T-helper 2 cell treated with Interferon-gamma antibody and Interleukin-4, amounts not matched to agents 5 μg/mL and 100 μg/mL, for 36 hours (primary cell): ENCODE data around the gene HERC4.
A peak's percentile ranks its signal among the peaks of the same experiment; 100 is the strongest.

Experiments
- DNase-seq: peaks from one replicate; pipeline ENCODE4 v3.0.0; 2021; ENCODE audit warnings: low spot score
- H3K27ac Mint-ChIP-seq: one replicate; pipeline ENCODE4 v1.8.0; 2021; ENCODE audit warnings: mild to moderate bottlenecking, mixed read lengths
- H3K27me3 Mint-ChIP-seq: one replicate; pipeline ENCODE4 v1.8.0; 2021; ENCODE audit warnings: low read depth, mixed read lengths
- H3K36me3 Mint-ChIP-seq: one replicate; pipeline ENCODE4 v1.8.0; 2021; ENCODE audit warnings: low read depth, mixed read lengths
- H3K4me1 Mint-ChIP-seq: one replicate; pipeline ENCODE4 v1.8.0; 2021; ENCODE audit warnings: low read depth, mixed read lengths
- H3K4me3 Mint-ChIP-seq: one replicate; pipeline ENCODE4 v1.8.0; 2022; ENCODE audit warnings: mild to moderate bottlenecking, moderate library complexity, mixed read lengths
- H3K9me3 Mint-ChIP-seq: one replicate; pipeline ENCODE4 v1.8.0; 2021; ENCODE audit warnings: mixed read lengths

Gene HERC4

DNA sequence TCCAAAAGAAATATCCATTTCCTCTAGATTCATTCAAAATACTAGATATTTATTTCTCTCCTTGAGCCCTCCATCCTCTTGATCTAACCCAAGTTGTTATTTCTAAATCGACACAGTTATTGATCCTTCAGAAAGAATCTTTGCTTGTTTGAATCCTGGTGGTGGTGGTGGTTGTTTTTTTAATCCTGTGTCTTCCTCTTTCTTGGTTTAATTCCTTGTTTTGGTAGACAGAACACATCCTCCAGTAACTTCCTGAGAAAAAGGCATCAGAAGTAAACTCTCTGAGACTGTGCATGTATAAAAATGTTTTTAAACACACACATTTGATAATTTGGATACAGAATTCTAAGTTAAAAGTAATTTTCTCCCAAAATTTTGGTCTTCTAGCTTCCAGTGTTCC, 140.7 kb downstream of the HERC4 start:
- DNase-seq, result no peak
- no peak overlapping the region for H3K4me3 Mint-ChIP-seq
- no peak overlapping the region for H3K27ac Mint-ChIP-seq
- peaks cover 29% of the 10 kb centered on the region for H3K36me3 Mint-ChIP-seq
- H3K4me1 Mint-ChIP-seq, result peaks cover 2% of the 10 kb centered on the region
- H3K9me3 Mint-ChIP-seq, result no peaks in the 10 kb centered on the region
- H3K27me3 Mint-ChIP-seq, result no peaks in the 10 kb centered on the region

DNA sequence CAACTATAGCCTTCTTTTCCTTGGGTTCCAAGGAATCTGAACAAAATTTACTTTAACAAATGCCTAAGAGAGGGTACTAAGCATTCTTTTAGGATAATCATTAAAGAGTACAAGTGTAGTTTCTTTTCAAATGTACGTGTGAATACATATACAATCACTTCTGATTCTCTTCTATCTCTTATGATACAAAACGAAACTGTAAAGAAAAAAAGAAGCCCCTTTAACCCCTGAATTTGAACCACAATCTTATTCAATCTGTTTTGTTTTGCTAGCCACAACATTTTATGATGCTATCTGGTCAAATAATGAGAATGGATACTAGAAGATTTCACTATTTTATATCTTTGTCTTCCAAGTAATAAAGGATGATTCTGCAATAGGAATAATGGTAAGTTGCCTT, 141.9 kb downstream of the HERC4 start:
- no peaks in the 10 kb centered on the region for H3K27me3 Mint-ChIP-seq
- H3K4me3 Mint-ChIP-seq, result no peak overlapping the region
- no peak overlapping the region for H3K27ac Mint-ChIP-seq
- DNase-seq, result no peak
- H3K9me3 Mint-ChIP-seq, result no peaks in the 10 kb centered on the region
- H3K4me1 Mint-ChIP-seq, result no peaks in the 10 kb centered on the region
- peaks cover 27% of the 10 kb centered on the region for H3K36me3 Mint-ChIP-seq

- H3K36me3 Mint-ChIP-seq, result peaks cover 24% of the 10 kb centered on the region
- DNase-seq, result no peak
- no peak overlapping the region for H3K4me3 Mint-ChIP-seq
- no peak overlapping the region for H3K27ac Mint-ChIP-seq
- no peaks in the 10 kb centered on the region for H3K4me1 Mint-ChIP-seq
- H3K9me3 Mint-ChIP-seq, result no peaks in the 10 kb centered on the region
- H3K27me3 Mint-ChIP-seq, result no peaks in the 10 kb centered on the region
Measured at GRCh38 chr10:67926951-67927350, 148.1 kb downstream of the HERC4 start.

GRCh38 chr10:67925449-67926005, 149.6 kb downstream of the HERC4 start:
- DNase-seq, result no peak
- Mint-ChIP-seq H3K27me3 (no peaks in the 10 kb centered on the region), H3K36me3 (peaks cover 16% of the 10 kb centered on the region), H3K4me1 (no peaks in the 10 kb centered on the region), H3K27ac (no peak overlapping the region), H3K9me3 (no peaks in the 10 kb centered on the region), H3K4me3 (no peak overlapping the region)

- Mint-ChIP-seq H3K4me1 (no peaks in the 10 kb centered on the region), H3K36me3 (peaks cover 23% of the 10 kb centered on the region)
Measured at GRCh38 chr10:67924136-67924535, 150.9 kb downstream of the HERC4 start.

GRCh38 chr10:67923551-67923950, 151.5 kb downstream of the HERC4 start:
- Mint-ChIP-seq H3K36me3 (peaks cover 24% of the 10 kb centered on the region), H3K9me3 (no peaks in the 10 kb centered on the region), H3K4me3 (no peak overlapping the region), H3K4me1 (no peaks in the 10 kb centered on the region), H3K27me3 (no peaks in the 10 kb centered on the region), H3K27ac (no peak overlapping the region)
- DNase-seq, result no peak

More at GRCh38 chr10:67924136-67924535, 150.9 kb downstream of the HERC4 start:
- Mint-ChIP-seq H3K27me3 (no peaks in the 10 kb centered on the region), H3K4me3 (no peak overlapping the region), H3K27ac (no peak overlapping the region), H3K9me3 (no peaks in the 10 kb centered on the region)
- no peak for DNase-seq

DNA sequence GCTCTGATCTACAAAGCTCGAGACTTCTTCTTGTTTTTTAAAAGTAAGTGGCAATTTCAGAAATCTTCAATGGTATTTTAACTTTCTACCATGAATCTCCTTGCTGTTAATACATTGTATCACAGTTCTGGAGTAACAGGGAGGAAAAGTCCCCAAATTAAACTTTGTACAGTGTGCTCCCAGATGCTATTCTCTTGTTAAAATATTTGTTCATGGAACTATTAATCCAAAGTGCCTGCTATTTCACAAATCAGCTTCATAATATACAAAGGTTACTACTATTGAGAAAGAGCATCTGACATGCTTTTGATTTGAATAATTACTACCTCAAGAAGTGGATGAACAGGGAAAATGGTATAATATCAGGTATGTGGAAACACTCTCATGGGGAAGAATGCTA, 154.0 kb downstream of the HERC4 start:
- Mint-ChIP-seq H3K36me3 (peaks cover 33% of the 10 kb centered on the region), H3K27ac (no peak overlapping the region), H3K4me1 (peaks cover 2% of the 10 kb centered on the region), H3K4me3 (no peak overlapping the region), H3K27me3 (no peaks in the 10 kb centered on the region), H3K9me3 (no peaks in the 10 kb centered on the region)
- no peak for DNase-seq

- Mint-ChIP-seq H3K4me3 (no peak overlapping the region), H3K27ac (no peak overlapping the region), H3K36me3 (peaks cover 40% of the 10 kb centered on the region), H3K9me3 (no peaks in the 10 kb centered on the region), H3K27me3 (no peaks in the 10 kb centered on the region), H3K4me1 (peaks cover 4% of the 10 kb centered on the region)
- no peak for DNase-seq
Measured at GRCh38 chr10:67917679-67918078, 157.4 kb downstream of the HERC4 start.

GRCh38 chr10:67917169-67917568, 157.9 kb downstream of the HERC4 start:
- H3K9me3 Mint-ChIP-seq, result no peaks in the 10 kb centered on the region
- peaks cover 44% of the 10 kb centered on the region for H3K36me3 Mint-ChIP-seq
- H3K27me3 Mint-ChIP-seq, result no peaks in the 10 kb centered on the region
- peaks cover 4% of the 10 kb centered on the region for H3K4me1 Mint-ChIP-seq
- no peak overlapping the region for H3K4me3 Mint-ChIP-seq
- DNase-seq, result no peak
- no peak overlapping the region for H3K27ac Mint-ChIP-seq

- Mint-ChIP-seq H3K27me3 (no peaks in the 10 kb centered on the region), H3K36me3 (peaks cover 50% of the 10 kb centered on the region), H3K9me3 (no peaks in the 10 kb centered on the region), H3K4me3 (no peak overlapping the region), H3K27ac (peak overlapping the region; percentile 41), H3K4me1 (peaks cover 4% of the 10 kb centered on the region)
- no peak for DNase-seq
Measured at GRCh38 chr10:67914777-67915340, 160.2 kb downstream of the HERC4 start.

- no peak overlapping the region for H3K27ac Mint-ChIP-seq
- no peak overlapping the region for H3K4me3 Mint-ChIP-seq
- no peaks in the 10 kb centered on the region for H3K9me3 Mint-ChIP-seq
- no peak for DNase-seq
- no peaks in the 10 kb centered on the region for H3K27me3 Mint-ChIP-seq
- peaks cover 59% of the 10 kb centered on the region for H3K36me3 Mint-ChIP-seq
- H3K4me1 Mint-ChIP-seq, result peaks cover 4% of the 10 kb centered on the region
Measured at GRCh38 chr10:67912331-67912946, 162.6 kb downstream of the HERC4 start.

DNA sequence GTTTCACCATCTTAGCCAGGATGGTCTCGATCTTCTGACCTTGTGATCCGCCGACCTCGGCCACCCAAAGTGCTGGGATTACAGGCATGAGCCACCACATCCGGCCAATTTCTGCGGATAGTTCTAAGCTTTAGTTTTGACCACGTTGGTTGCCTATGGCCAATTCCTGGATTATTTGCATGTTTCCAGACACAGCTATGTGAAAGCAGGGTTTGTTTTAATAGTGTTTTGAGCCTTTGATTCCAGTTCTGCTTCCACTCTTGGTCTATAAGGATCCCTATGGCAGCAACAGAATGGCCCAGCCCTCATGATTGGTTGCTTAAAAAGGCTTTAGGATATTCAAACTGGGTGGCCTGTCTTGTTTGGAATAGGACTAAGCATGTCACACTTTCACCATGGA, 171.5 kb downstream of the HERC4 start:
- Mint-ChIP-seq H3K4me3 (no peak overlapping the region), H3K36me3 (peaks cover 59% of the 10 kb centered on the region), H3K4me1 (peaks cover 6% of the 10 kb centered on the region), H3K27me3 (no peaks in the 10 kb centered on the region), H3K9me3 (no peaks in the 10 kb centered on the region), H3K27ac (no peak overlapping the region)
- DNase-seq, result no peak

DNA sequence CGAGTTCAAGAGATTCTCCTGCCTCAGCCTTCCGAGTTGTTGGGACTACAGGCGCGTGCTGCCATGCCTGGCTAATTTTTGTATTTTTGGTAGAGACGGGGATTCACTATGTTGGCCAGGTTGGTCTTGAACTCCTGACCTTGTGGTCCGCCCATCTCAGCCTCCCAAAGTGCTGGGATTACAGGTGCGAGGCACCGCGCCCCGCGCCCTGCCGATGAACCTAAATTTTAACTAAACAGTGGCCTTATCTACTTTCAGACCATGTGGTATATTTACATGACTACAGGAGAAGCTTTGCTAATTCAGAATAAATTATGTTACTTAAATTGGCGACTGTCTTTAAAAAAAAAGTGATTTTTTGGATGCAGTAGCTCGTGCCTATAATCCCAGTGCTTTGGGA, 181.4 kb downstream of the HERC4 start:
- H3K27ac Mint-ChIP-seq, result no peak overlapping the region
- H3K4me3 Mint-ChIP-seq, result no peak overlapping the region
- H3K4me1 Mint-ChIP-seq, result peaks cover 6% of the 10 kb centered on the region
- no peak for DNase-seq
- no peaks in the 10 kb centered on the region for H3K9me3 Mint-ChIP-seq
- no peaks in the 10 kb centered on the region for H3K27me3 Mint-ChIP-seq
- H3K36me3 Mint-ChIP-seq, result peaks cover 40% of the 10 kb centered on the region

DNA sequence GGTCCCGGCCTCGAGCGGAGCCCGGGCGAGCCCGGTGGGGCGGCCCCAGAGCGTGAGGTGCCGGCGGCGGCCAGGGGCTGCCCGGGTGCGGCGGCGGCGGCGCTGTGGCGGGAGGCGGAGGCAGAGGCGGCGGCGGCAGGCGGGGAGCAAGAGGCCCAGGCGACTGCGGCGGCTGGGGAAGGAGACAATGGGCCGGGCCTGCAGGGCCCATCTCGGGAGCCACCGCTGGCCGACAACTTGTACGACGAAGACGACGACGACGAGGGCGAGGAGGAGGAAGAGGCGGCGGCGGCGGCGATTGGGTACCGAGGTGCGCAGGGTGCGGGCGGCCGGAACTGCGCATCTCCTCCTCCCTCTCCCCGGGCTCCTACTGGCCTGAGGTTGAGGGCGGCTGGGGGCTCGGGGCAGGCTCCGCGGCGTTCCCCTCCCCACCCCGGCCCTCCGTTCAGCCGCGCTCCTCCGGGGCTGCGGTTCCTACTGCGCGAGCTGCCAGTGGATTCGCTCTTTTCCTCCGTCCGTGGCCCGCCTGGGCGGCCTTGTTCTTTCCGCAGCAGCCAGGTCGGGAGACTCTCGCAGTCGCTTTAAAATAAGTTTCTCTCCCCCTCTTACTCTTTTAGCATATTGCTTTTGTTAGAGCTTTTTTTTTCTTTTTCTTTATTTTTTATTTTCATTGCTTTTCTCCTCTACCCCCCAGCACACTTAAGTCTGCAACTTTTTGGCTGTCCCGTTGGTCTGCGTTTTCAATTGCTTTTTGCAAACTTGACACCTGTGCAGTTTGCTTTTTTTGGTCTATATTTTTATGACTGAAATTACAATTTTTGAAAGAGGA, 190.0 kb downstream of the HERC4 start:
- peaks cover 33% of the 10 kb centered on the region for H3K36me3 Mint-ChIP-seq
- peak overlapping the region; percentile 95 for H3K27ac Mint-ChIP-seq
- peak; percentile 82 for DNase-seq
- H3K27me3 Mint-ChIP-seq, result peaks cover 3% of the 10 kb centered on the region
- H3K9me3 Mint-ChIP-seq, result no peaks in the 10 kb centered on the region
- peak overlapping the region; percentile 94 for H3K4me3 Mint-ChIP-seq
- peaks cover 29% of the 10 kb centered on the region for H3K4me1 Mint-ChIP-seq
